Smooth muscle cell of the umbilical artery (primary cell): Measurements from ENCODE around the gene SLC35B4. TPM values are rescaled to one million over a fixed set of nuclear protein-coding genes. Genes with fewer than 3 reads are reported as not detected.

Source experiments
- total RNA-seq: library from RNA; depleted of rRNA; stranded (reverse); fragments of >200 nt; gene quantifications from 2 replicates; pipeline ENCODE4 v1.2.3, GENCODE V29; 2014

SLC35B4 gene, protein sequence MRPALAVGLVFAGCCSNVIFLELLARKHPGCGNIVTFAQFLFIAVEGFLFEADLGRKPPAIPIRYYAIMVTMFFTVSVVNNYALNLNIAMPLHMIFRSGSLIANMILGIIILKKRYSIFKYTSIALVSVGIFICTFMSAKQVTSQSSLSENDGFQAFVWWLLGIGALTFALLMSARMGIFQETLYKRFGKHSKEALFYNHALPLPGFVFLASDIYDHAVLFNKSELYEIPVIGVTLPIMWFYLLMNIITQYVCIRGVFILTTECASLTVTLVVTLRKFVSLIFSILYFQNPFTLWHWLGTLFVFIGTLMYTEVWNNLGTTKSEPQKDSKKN
- 16.6 and 18.6 TPM in 2 replicates for total RNA-seq

DNA sequence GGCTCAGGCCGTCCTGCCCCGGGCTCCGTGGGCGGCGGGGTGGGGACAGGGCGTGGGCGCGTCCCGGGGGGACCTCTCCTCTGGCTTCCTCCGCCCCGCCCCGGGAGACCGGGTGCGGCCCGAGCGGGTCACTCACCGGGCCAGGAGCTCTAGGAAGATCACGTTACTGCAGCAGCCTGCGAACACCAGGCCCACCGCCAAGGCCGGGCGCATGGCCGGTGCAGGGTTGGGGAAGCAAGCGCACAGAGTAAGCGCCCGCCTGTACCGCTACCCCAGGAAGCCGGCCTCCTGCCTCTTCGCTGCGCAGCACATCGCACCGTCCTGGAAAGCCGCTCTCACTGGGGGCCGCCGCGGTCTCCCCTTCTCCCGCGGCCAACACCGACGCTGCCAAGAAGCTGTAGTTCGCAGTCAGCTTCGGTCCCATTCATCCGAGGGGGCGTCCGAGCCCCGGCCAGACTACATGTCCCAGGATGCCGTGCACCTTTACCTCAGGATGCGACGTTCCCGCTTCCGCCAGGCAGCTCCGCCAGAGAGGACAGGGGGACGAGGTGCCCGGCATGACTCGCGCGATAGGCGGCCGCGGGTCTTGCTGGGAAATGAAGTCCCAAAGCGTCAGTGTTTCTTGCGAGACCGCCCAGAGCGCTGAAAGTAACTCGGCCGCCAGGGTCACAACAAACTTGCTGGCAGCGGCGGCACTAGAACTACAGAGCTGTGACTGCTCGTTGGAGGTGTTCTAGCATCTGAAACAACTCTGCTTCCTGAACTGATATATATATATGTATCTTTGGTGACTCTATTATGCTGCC, at the start of gene SLC35B4:
Gene SLC35B4 (minus strand): TSS at position 392 of the 806 bp plus-strand sequence. CDS start 179 bp downstream, at position 213.

Other genes with a start within 250 kb of the SLC35B4 start
- gene LRGUK, start 189.6 kb downstream of the SLC35B4 start, total RNA-seq = under 0.01 and 0.09 TPM in 2 replicates
- 58.2 and 63.2 TPM in 2 replicates for gene AKR1B1, start 142.2 kb upstream of the SLC35B4 start, total RNA-seq
- gene AKR1B10, start 210.6 kb upstream of the SLC35B4 start, total RNA-seq = 0.30 and 0.55 TPM in 2 replicates
- gene AKR1B15, start 232.2 kb upstream of the SLC35B4 start, total RNA-seq = not detected in 2 replicates